ENCODE data around the gene ABCA8. TPM values are rescaled to one million over a fixed set of nuclear protein-coding genes. Genes with fewer than 3 reads are reported as not detected.
A peak's percentile ranks its signal among the peaks of the same experiment; 100 is the strongest.

Gene ABCA8
- total RNA-seq, 1 experiment from 2014 or later: not detected

DNA sequence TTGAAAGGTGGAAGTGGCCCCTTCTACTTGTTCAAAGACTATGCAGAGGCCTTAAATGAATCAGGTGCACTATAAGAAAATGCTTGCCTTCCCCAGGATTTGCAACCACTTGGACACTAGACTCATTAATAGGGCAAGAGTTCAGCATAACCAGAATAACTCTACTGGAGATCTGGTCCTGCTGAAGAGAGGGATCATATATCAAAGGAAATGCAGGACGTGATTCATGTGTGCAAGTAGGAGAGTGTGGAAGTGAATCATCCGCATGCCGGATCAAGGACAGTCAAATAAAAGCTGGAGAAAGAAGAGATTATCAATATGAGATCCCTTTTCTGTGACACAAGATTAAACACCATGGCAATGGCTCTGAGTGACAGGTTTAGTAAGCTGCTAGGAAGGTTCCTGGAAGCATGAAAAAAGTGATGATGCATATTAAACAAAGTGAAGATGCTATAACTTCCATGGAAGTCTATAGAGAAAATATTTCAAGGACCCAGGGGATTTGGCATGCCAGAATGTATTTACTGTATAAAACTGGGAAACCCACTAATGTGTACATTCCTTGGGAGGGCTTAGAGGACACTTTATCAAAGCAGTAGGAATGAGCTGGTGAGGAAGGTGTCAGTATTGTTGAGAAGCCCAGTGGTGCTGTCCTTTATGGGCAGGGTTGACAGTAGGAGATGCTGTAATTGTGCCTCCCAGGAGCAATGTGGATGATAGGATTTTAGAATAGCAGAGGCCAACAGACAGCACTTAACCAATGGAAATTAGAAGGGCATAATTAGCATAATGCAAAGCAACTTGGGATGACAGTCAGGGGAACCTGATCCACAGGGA is 133.1 kb downstream of the ABCA8 start:
- Histone ChIP-seq H3K18ac (ENCODE audit: insufficient read length, low read depth, low read length) (no peak overlapping the region), H3K23ac (ENCODE audit: insufficient read length, low read depth, low read length) (no peak overlapping the region), H3K79me1 (ENCODE audit: insufficient read depth, low read depth, low read length, poor library complexity, severe bottlenecking) (no peaks in the 10 kb centered on the region), H4K20me1 (ENCODE audit: control insufficient read depth, insufficient read depth, insufficient read length) (no peaks in the 10 kb centered on the region), H3K56ac (ENCODE audit: insufficient read length, low read depth, low read length) (no peak overlapping the region), H2AK5ac (ENCODE audit: insufficient read length, low read length) (no peak overlapping the region), H3K14ac (ENCODE audit: insufficient read depth, low read length) (no peak overlapping the region), H3K9me3 (ENCODE audit: control insufficient read depth, low read depth, low read length) (no peaks in the 10 kb centered on the region), H4K5ac (ENCODE audit: insufficient read length, low read depth, low read length) (no peak overlapping the region), H4K8ac (replicated peaks; ENCODE audit: insufficient read length, low read depth, low read length) (no peak overlapping the region), H2AFZ (ENCODE audit: low read length) (no peak overlapping the region), H3K27me3 (ENCODE audit: insufficient read depth, low read length) (no peaks in the 10 kb centered on the region), H3T11ph (ENCODE audit: low read length) (no peak overlapping the region), H2BK120ac (ENCODE audit: low read depth, low read length, poor library complexity, severe bottlenecking) (no peak overlapping the region), H3K27ac (ENCODE audit: insufficient read length, low read depth, low read length) (no peak overlapping the region), H2BK20ac (ENCODE audit: low read depth, low read length, poor library complexity, severe bottlenecking) (no peak overlapping the region), H3K4ac (ENCODE audit: low read depth, low read length) (no peak overlapping the region), H2BK15ac (ENCODE audit: low read depth, low read length) (no peak overlapping the region), H3K4me1 (ENCODE audit: insufficient read depth, low read length) (no peaks in the 10 kb centered on the region), H3K9ac (ENCODE audit: extremely low read depth, insufficient read length, low read length) (no peak overlapping the region), H2BK12ac (ENCODE audit: insufficient read length, low read depth, low read length) (no peak overlapping the region), H4K91ac (ENCODE audit: insufficient read length, low read depth, low read length) (no peak overlapping the region), H3K79me2 (ENCODE audit: insufficient read depth, low read length) (no peaks in the 10 kb centered on the region), H2BK5ac (ENCODE audit: insufficient read length, low read length) (no peak overlapping the region), H3K23me2 (ENCODE audit: insufficient read length, low read depth, low read length, poor library complexity, severe bottlenecking) (no peaks in the 10 kb centered on the region), H3K4me2 (ENCODE audit: insufficient read depth, insufficient read length, low read length) (no peak overlapping the region)
- no peak for DNase-seq
- Mint-ChIP-seq H3K27me3 (ENCODE audit: low read depth) (no peaks in the 10 kb centered on the region), H3K36me3 (ENCODE audit: insufficient read depth in 1 of 3, low read depth in 3 of 3) (no peaks in the 10 kb centered on the region), H3K27ac (peak overlapping the region in 1 of 3 experiments; percentile 69; a peak in 1 of 7 replicates), H3K9me3 (no peaks in the 10 kb centered on the region), H3K4me3 (no peak overlapping the region), H3K4me1 (peaks cover 0 to 3% of the 10 kb centered on the region in 2 experiments; a peak in 2 of 4 replicates)
- no CpG with 5 or more reads among the region's 3 CpGs for WGBS (ENCODE audit: extremely low coverage, insufficient read length, low lambda C conversion rate)
- TF ChIP-seq, protein P1, sequence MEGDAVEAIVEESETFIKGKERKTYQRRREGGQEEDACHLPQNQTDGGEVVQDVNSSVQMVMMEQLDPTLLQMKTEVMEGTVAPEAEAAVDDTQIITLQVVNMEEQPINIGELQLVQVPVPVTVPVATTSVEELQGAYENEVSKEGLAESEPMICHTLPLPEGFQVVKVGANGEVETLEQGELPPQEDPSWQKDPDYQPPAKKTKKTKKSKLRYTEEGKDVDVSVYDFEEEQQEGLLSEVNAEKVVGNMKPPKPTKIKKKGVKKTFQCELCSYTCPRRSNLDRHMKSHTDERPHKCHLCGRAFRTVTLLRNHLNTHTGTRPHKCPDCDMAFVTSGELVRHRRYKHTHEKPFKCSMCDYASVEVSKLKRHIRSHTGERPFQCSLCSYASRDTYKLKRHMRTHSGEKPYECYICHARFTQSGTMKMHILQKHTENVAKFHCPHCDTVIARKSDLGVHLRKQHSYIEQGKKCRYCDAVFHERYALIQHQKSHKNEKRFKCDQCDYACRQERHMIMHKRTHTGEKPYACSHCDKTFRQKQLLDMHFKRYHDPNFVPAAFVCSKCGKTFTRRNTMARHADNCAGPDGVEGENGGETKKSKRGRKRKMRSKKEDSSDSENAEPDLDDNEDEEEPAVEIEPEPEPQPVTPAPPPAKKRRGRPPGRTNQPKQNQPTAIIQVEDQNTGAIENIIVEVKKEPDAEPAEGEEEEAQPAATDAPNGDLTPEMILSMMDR (conservative IDR thresholded peaks at IDR 0.05): no peak

All from H9 (cell line).